Left ventricle myocardium inferior (tissue), 1 donor: ENCODE results near the gene ANKDD1B. TPM values are rescaled to one million over a fixed set of nuclear protein-coding genes. Genes with fewer than 3 reads are reported as not detected.
"Not testable (repeated sequence)": the region's sequence is repeated elsewhere in the genome, so short reads cannot be mapped to it uniquely, and the experiment has no call there.

Experiments used
- DNase-seq: peaks from one replicate; pipeline ENCODE4 v3.0.0-alpha.2; 2020
- H3K27ac ChIP-seq: fragments of 200-600 bp; replicated peaks from 2 replicates; pipeline ENCODE4 v1.8.0; 2021
- H3K27me3 ChIP-seq: fragments of 200-600 bp; 2 replicates; pipeline ENCODE4 v1.8.0; 2021; ENCODE audit warnings: low read depth
- H3K36me3 ChIP-seq: fragments of 200-600 bp; 2 replicates; pipeline ENCODE4 v1.8.0; 2021
- H3K4me1 ChIP-seq: fragments of 200-600 bp; 2 replicates; pipeline ENCODE4 v1.8.0; 2021
- H3K4me3 ChIP-seq: fragments of 200-600 bp; 2 replicates; pipeline ENCODE4 v1.8.0; 2021; ENCODE audit warnings: mild to moderate bottlenecking, moderate library complexity
- H3K9me3 ChIP-seq: fragments of 200-600 bp; replicated peaks from 2 replicates; pipeline ENCODE4 v1.8.0; 2021
- CTCF ChIP-seq: fragments of 200-600 bp; IDR thresholded peaks from 2 replicates; pipeline ENCODE4 v1.8.0; 2021; ENCODE audit warnings: antibody characterized with exemption, mild to moderate bottlenecking, borderline replicate concordance
- intact Hi-C: fragments of 100-400 bp; cut with micrococcal nuclease; formaldehyde crosslinking; loops from one replicate; pipeline ENCODE4 v1.11.0; 2022
- total RNA-seq: library from RNA; stranded (reverse); fragmentation: NEBNext Ultra II Directional; extraction: Animal tissue kit (Norgen Biotek cat#: 25700); gene quantifications from one replicate; pipeline ENCODE4 v1.2.1, GENCODE V29; 2021
- donor health status: DM: no; HTN: yes; CAD: no; lungs with severe emphysema.

Gene ANKDD1B
- total RNA-seq, 1 donor from 2014 or later: 0.27 TPM

DNA sequence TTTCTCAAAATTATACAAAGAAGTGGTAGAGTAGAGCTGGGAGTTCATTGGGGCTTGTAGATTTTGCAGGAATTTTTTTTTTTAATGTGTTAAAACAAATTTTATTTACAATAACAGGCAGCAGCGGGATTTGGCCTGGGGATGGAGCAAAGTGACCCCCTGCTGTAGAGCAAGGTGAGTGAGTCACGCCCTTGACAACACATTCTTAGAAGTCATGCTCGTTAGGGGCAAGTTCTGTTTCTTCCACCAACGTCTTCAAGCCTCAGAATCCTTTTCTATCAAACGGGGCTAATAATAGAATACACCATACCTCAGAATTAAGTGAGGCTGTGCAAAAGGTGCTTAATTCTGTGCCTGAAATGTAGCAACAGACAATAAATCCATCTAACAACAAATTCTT is 1.1 kb upstream of the ANKDD1B start:
- Histone ChIP-seq H3K36me3 (no peaks in the 10 kb centered on the region), H3K4me1 (peaks cover 15% of the 10 kb centered on the region)

DNA sequence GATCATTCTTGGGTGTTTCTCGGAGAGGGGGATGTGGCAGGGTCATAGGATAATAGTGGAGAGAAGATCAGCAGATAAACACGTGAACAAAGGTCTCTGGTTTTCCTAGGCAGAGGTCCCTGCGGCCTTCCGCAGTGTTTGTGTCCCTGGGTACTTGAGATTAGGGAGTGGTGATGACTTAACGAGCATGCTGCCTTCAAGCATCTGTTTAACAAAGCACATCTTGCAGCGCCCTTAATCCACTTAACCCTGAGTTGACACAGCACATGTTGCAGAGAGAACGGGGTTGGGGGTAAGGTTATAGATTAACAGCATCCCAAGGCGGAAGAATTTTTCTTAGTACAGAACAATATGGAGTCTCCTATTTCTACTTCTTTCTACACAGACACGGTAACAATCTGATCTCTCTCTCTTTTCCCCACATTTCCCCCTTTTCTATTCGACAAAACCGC is 368 bp upstream of the ANKDD1B start:
- intact Hi-C loops, DNase-seq, H3K27ac ChIP-seq, H3K27me3 ChIP-seq, H3K36me3 ChIP-seq, H3K9me3 ChIP-seq: not testable (repeated sequence)
- Histone ChIP-seq H3K4me3 (peak overlapping the region; percentile 63), H3K4me1 (peaks cover 15% of the 10 kb centered on the region)

More for the DNA sequence above, 1.1 kb upstream of the ANKDD1B start:
- Histone ChIP-seq H3K27me3 (no peaks in the 10 kb centered on the region), H3K4me3 (no peak overlapping the region), H3K9me3 (no peaks in the 10 kb centered on the region), H3K27ac (no peak overlapping the region)
- no peak for DNase-seq
- intact Hi-C loops: no loop called here
- TF ChIP-seq CTCF: no peak

DNA sequence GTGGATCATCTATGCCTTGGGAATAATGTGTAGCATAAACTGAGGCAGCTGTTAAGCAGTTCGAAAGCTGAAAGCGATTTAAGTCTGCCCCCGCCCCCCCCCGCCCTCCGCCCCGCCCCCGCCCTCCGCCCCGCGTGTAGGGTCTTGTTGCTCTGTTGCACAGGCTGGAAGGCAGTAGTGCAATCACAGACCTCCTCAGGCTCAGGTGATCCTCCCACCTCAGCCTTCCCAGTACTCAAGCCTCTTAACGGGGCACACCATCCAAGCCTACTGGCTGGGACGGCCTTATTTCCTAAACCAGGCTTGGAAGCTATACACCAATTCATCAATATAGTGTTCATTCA is 945 bp downstream of the ANKDD1B start:
- no peak overlapping the region for H3K27ac ChIP-seq
- H3K4me3 ChIP-seq: peak overlapping the region; percentile 63
- intact Hi-C loops: no loop called here
- H3K27me3 ChIP-seq: no peaks in the 10 kb centered on the region
- peaks cover 15% of the 10 kb centered on the region for H3K4me1 ChIP-seq
- DNase-seq: no peak
- no peaks in the 10 kb centered on the region for H3K9me3 ChIP-seq
- no peak for TF ChIP-seq CTCF
- H3K36me3 ChIP-seq: no peaks in the 10 kb centered on the region

DNA sequence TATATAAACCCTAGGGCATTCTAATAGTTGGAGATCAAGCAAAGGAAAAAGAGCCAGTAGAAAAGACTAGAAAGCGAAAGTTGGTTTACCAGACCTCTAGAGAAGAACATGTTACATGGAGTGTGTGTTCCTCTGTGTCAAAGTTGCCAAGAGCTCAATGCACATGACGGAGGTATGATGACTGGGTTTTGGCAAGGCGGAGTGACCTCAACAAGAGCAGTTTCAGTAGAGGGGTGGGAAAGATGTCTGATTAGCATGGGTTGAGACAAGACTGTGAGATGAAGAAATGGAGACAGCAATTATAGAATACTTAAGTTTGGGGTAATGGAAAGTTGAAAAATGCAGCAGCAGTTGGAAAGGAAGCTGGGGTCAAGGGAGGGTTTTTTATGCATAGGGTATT is 1.6 kb downstream of the ANKDD1B start:
- intact Hi-C loops: no loop called here
- Histone ChIP-seq H3K4me3 (no peak overlapping the region), H3K9me3 (no peaks in the 10 kb centered on the region), H3K36me3 (no peaks in the 10 kb centered on the region), H3K27ac (no peak overlapping the region), H3K4me1 (peaks cover 15% of the 10 kb centered on the region), H3K27me3 (no peaks in the 10 kb centered on the region)
- no peak for DNase-seq
- no peak for TF ChIP-seq CTCF

DNA sequence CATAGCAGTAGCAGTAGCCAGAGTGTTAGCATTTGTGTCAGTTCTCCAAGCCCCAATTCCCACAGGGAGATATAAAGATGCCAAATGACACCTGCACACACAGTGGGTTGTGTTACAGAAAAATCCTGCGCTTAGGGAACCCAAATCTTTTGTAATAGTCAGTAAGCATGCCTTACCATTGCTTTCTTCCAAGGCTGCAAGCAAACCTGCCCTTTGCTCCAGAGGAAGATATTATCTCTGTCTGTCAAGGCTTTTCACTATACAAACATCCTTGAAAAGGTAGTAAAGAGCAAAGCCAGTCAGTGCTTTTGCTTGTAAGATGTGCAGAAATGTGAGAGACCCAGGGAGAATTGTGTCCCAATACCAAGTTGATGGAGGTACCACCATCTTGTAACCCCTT is 2.9 kb downstream of the ANKDD1B start:
- peaks cover 15% of the 10 kb centered on the region for H3K4me1 ChIP-seq
- no peak overlapping the region for H3K27ac ChIP-seq
- no peaks in the 10 kb centered on the region for H3K9me3 ChIP-seq
- no peak for DNase-seq
- intact Hi-C loops: no loop called here
- H3K36me3 ChIP-seq: no peaks in the 10 kb centered on the region
- no peak for TF ChIP-seq CTCF
- H3K27me3 ChIP-seq: no peaks in the 10 kb centered on the region
- H3K4me3 ChIP-seq: no peak overlapping the region

DNA sequence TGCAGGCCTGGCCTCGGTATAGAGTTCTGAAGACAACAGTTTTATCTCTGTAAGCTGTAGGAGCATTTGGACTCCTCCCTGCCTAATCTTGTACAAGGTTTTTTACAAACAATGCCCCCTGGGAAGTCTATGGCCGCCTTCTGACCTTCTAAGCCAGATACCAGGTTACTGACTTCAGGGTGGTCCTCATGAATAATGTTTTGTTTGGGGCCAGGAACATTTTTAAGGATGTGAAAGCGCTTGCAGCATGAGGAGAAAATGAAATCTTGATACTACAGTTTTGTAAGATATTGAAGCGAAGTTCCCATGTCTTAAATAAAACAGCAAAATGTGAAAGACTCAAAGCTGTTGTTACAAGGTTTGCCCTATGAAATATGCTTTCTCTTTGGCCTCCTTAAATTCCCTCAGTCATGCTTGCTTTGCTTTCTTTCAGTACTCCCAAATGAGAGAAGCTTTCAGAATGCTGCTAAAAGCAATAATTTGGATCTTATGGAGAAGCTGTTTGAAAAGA is 5.2 kb downstream of the ANKDD1B start:
- Histone ChIP-seq H3K9me3 (no peaks in the 10 kb centered on the region), H3K27me3 (no peaks in the 10 kb centered on the region), H3K4me3 (no peak overlapping the region), H3K36me3 (no peaks in the 10 kb centered on the region), H3K27ac (no peak overlapping the region), H3K4me1 (peaks cover 3% of the 10 kb centered on the region)
- TF ChIP-seq CTCF: no peak
- DNase-seq: no peak
- intact Hi-C loops: no loop called here
